Activated CD8-positive, alpha-beta memory T cell treated with anti-CD3 and anti-CD28 coated beads, Interleukin-2, amount 10 ng/mL, durations not matched to agents 7 days and 5 days (primary cell): Measurements from ENCODE around the gene LRRC75A. TPM values are rescaled to one million over a fixed set of nuclear protein-coding genes. Genes with fewer than 3 reads are reported as not detected.

Experiments used
- ATAC-seq: fragments of 150-1000 bp; cut with Tn5 transposase; one replicate; pipeline ENCODE4 v1.10.0; 2021; ENCODE audit warnings: moderate library complexity
- CTCF ChIA-PET: fragments of 350-600 bp; sonication (Branson Sonifier 250); formaldehyde crosslinking; loops from one replicate; lab custom pipeline; 2021; ENCODE audit warnings: antibody characterized with exemption; lab: Charles Lee
- DNase-seq: peaks from one replicate; pipeline ENCODE4 v3.0.0-alpha.2; 2020
- H3K27ac Mint-ChIP-seq: one replicate; pipeline ENCODE4 v1.8.0; 2021; ENCODE audit warnings: mild to moderate bottlenecking, mixed read lengths
- H3K27me3 Mint-ChIP-seq: one replicate; pipeline ENCODE4 v1.8.0; 2021; ENCODE audit warnings: mixed read lengths
- H3K36me3 Mint-ChIP-seq: one replicate; pipeline ENCODE4 v1.8.0; 2021; ENCODE audit warnings: mild to moderate bottlenecking, mixed read lengths
- H3K4me1 Mint-ChIP-seq: one replicate; pipeline ENCODE4 v1.8.0; 2021; ENCODE audit warnings: mixed read lengths
- H3K4me3 Mint-ChIP-seq: one replicate; pipeline ENCODE4 v1.8.0; 2021; ENCODE audit warnings: mild to moderate bottlenecking, moderate library complexity, mixed read lengths
- H3K9me3 Mint-ChIP-seq: one replicate; pipeline ENCODE4 v1.8.0; 2022; ENCODE audit warnings: low read depth, mixed read lengths
- total RNA-seq, 2 experiments: library from RNA; stranded (reverse); gene quantifications; one replicate each; pipeline ENCODE4 v1.2.3, GENCODE V29; 2021

LRRC75A gene
- total RNA-seq, 2 experiments from 2014 or later = 3.0 to 4.6 TPM

DNA sequence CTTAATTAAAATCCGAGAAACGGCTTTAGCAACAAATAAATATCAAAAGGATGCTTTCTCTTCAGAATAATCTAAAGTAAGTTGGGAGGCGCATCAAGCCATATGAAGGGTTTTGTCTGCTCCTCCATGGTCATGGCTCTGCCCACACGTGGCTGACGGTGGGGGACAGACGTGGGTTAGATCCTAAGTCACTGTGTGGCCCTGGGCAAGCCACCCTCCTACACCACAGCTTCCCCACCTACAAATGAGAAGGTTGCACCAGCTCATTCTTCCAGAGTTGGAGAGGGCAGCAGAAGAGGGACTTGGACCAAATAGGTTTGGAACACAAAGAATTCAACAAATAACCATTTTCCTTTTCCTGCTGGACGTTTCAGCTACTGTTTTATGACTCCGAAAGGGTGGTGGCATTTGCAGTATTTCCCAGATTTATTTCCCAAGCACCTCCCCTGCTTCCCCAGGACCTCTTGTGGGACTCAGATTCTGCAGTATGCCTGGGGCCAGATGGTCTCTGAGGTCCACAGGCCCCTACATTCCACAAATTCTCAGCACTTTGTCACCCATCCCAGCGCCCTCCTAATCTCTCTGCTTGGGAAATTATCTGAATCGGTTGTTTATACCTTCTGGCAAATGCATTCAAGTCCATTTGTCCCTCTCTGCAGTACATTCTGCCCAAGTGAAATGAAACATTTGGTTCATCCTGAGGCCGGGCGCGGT, 17.8 kb downstream of the LRRC75A start:
- Mint-ChIP-seq H3K4me3 (no peak overlapping the region), H3K27ac (no peak overlapping the region), H3K9me3 (no peaks in the 10 kb centered on the region), H3K27me3 (no peaks in the 10 kb centered on the region), H3K4me1 (no peaks in the 10 kb centered on the region), H3K36me3 (no peaks in the 10 kb centered on the region)
- ATAC-seq (no peak), DNase-seq (no peak)
- CTCF ChIA-PET = no interaction called here

DNA sequence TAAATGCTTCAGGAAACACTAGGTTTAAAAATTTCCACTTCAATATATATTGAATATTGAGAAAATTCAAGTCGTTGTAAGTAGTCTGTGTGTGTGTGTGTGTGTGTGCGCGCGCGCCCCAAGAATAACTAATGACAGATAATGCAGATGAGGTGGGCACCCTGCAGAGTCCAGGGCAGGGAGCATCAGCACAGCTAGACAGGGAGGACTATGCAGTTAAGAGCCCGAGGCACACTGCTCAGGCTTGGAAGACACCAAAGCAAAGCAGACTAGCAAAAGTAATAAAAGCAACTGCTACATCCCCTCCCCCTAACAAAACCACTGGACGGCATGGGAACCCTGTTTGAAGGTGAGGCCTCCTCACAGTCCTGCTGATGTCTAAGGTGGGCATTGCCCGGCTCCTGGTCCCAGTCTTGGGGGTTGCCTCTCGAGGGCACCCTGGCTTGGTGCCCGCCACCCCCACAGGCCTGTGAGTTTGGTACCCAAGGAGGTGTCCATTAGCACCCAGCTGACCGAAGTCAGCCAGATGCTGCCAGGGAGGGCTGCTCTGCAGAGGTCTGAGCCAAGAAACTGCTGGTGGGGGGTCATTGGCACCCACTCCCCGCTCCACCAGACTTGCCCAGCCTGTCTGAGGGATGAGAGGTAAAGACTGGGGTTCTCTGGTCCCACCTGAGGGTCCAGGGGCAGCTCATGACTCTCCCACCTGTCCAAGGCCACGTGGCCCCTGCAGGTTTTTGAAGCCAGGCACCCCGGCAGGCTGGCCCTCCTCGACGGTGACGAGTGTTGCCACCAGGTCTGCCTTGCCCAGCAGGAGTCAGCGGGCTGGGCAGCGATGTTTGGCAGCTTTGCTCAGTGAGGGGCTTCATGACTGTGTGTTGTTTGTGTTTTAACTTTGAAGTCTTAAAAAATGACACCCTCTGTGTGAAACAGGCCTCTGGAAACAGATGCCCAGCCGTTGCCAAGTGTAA, 18.7 kb downstream of the LRRC75A start:
- H3K27ac Mint-ChIP-seq = no peak overlapping the region
- no peaks in the 10 kb centered on the region for H3K36me3 Mint-ChIP-seq
- H3K4me1 Mint-ChIP-seq = no peaks in the 10 kb centered on the region
- no peak overlapping the region for H3K4me3 Mint-ChIP-seq
- ATAC-seq = no peak
- no peak for DNase-seq
- CTCF ChIA-PET = interaction anchor here (1.0 kb wide), 1 partner anchor 33 kb away, joined by 3 read pairs; no protein-coding TSS in a partner anchor
- no peaks in the 10 kb centered on the region for H3K27me3 Mint-ChIP-seq
- no peaks in the 10 kb centered on the region for H3K9me3 Mint-ChIP-seq

GRCh38 chr17:16472539-16472938, 19.5 kb downstream of the LRRC75A start:
- Mint-ChIP-seq H3K36me3 (no peaks in the 10 kb centered on the region), H3K27me3 (no peaks in the 10 kb centered on the region), H3K4me1 (no peaks in the 10 kb centered on the region), H3K9me3 (no peaks in the 10 kb centered on the region), H3K27ac (no peak overlapping the region), H3K4me3 (no peak overlapping the region)
- DNase-seq (no peak), ATAC-seq (no peak)
- CTCF ChIA-PET = interaction anchor here (1.0 kb wide), 1 partner anchor 34 kb away, joined by 3 read pairs; no protein-coding TSS in a partner anchor

DNA sequence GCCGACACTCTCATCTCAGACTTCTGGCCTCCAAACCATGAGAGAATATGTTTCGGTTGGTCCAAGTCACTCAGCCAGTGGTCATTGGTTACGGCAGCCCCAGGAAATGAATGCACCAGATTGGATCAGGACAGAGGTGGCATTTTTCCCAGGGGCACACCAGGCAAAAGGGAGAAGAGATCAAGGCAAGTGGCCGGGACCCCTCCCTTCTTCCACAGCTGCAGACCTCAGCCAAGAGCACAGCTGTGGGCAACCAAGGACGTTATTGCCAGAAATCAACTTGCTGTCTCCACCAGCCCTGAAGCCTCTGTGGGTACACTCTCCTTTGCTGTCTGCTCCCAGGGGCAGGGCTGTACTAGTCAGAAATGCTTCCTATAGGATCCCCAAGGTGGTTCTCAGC, 20.7 kb downstream of the LRRC75A start:
- Mint-ChIP-seq H3K4me1 (no peaks in the 10 kb centered on the region), H3K27me3 (no peaks in the 10 kb centered on the region), H3K9me3 (no peaks in the 10 kb centered on the region), H3K4me3 (no peak overlapping the region), H3K36me3 (no peaks in the 10 kb centered on the region), H3K27ac (no peak overlapping the region)
- ATAC-seq = no peak
- no peak for DNase-seq
- CTCF ChIA-PET = interaction anchor here (1.3 kb wide), 1 partner anchor 107 kb away, joined by 3 read pairs; no protein-coding TSS in a partner anchor

DNA sequence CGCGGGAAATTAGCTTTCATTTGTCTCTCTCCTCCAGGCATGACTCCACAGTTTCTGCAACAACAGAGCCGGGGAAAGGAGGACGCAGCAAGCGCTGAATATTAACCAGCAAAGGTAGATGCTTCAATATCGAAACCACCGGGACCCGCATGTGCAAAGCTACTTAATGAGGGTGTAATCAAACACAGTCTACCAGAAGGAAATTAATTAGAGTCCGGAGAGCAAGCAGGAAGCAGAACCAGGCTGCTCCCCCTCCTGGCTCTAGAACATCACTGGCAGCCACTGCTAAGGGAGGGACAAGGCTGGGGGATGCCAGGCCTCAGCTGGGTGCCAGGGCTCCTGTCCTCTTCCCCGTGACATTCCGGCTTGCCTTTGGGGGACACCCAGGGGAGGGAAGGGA, 21.7 kb downstream of the LRRC75A start:
- Mint-ChIP-seq H3K27ac (no peak overlapping the region), H3K36me3 (no peaks in the 10 kb centered on the region), H3K4me1 (no peaks in the 10 kb centered on the region), H3K9me3 (no peaks in the 10 kb centered on the region), H3K27me3 (no peaks in the 10 kb centered on the region), H3K4me3 (no peak overlapping the region)
- ATAC-seq (no peak), DNase-seq (no peak)
- CTCF ChIA-PET = interaction anchor here (1.3 kb wide), 1 partner anchor 106 kb away, joined by 3 read pairs; no protein-coding TSS in a partner anchor

DNA sequence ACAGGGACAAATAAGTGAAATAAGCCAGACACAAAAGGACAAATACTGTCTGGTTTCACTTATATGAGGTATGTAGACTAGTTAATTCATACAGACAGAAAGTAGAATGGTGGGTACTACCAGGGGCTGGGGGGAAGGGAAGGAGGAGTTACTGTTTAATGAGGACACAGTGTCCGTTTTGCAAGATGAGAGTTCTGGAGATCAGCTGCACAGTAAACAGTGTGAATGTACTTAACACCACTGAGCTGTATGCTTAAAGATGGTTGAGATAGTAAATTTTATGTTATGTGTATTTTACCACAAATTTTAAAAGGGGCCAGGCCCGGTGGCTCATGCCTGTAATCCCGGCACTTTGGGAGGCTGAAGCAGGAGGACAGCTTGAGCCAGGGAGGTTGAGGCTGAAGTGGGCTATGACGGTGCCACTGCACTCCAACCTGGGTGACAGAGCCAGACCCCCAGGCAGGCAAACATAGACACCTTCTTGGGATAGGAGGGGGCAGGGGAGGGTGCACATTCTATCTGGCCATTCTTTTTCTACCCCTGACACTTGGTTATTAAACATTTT, 23.5 kb downstream of the LRRC75A start:
- CTCF ChIA-PET = interaction anchor here (1.1 kb wide), 1 partner anchor 16 kb away, joined by 6 read pairs; no protein-coding TSS in a partner anchor
- no peak for ATAC-seq
- Mint-ChIP-seq H3K27ac (no peak overlapping the region), H3K4me1 (no peaks in the 10 kb centered on the region), H3K36me3 (no peaks in the 10 kb centered on the region), H3K4me3 (no peak overlapping the region), H3K9me3 (no peaks in the 10 kb centered on the region), H3K27me3 (no peaks in the 10 kb centered on the region)
- no peak for DNase-seq

DNA sequence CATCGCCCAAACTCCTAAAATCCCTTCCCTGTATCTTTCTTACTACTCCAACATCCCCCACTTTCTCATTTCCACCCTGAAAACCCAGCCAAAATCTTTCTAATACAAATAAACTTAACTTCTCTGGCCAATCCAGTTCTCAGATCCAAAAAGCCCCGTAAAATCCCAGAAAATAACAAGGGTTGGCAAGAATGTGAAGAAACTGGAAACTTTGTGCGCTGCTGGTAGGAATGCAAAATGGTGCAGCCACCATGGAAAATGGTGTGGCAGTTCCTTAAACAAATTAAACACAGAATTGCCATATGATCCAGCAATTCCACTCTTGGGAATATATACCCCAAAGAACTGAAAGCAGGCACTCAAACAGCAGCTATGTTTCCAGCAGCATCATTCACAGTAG, 24.1 kb downstream of the LRRC75A start:
- H3K27ac Mint-ChIP-seq = no peak overlapping the region
- H3K4me3 Mint-ChIP-seq = no peak overlapping the region
- DNase-seq = no peak
- no peak for ATAC-seq
- no peaks in the 10 kb centered on the region for H3K9me3 Mint-ChIP-seq
- CTCF ChIA-PET = interaction anchor here (0.6 to 1.1 kb wide), 2 partner anchors 16 to 23 kb away, joined by 4 to 6 read pairs; no protein-coding TSS in a partner anchor
- no peaks in the 10 kb centered on the region for H3K4me1 Mint-ChIP-seq
- H3K27me3 Mint-ChIP-seq = no peaks in the 10 kb centered on the region
- no peaks in the 10 kb centered on the region for H3K36me3 Mint-ChIP-seq

DNA sequence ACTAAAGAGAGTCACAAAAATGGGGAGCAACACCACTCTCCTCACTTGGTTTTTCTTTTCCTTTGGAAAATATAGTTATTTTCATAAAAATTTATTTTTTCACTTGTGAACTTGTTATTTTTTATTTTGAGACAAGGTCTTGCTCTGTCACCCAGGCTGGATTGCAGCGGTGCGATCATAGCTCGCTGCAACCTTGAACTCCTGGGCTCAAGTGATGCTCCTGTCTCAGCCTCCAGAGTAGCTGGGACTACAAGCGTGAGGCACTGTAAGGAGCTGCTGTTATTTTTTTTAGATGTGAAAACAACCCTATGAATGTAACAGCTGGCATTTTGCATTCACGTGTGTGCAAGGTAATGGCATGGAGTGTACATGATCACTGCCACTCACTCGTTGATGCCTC, 24.9 kb downstream of the LRRC75A start:
- H3K9me3 Mint-ChIP-seq = no peaks in the 10 kb centered on the region
- CTCF ChIA-PET = no interaction called here
- no peaks in the 10 kb centered on the region for H3K36me3 Mint-ChIP-seq
- ATAC-seq (no peak), DNase-seq (no peak)
- no peaks in the 10 kb centered on the region for H3K4me1 Mint-ChIP-seq
- H3K27me3 Mint-ChIP-seq = no peaks in the 10 kb centered on the region
- H3K27ac Mint-ChIP-seq = no peak overlapping the region
- H3K4me3 Mint-ChIP-seq = no peak overlapping the region

- Mint-ChIP-seq H3K9me3 (no peaks in the 10 kb centered on the region), H3K4me1 (no peaks in the 10 kb centered on the region), H3K4me3 (no peak overlapping the region), H3K27me3 (no peaks in the 10 kb centered on the region), H3K36me3 (no peaks in the 10 kb centered on the region), H3K27ac (no peak overlapping the region)
- no peak for DNase-seq
- CTCF ChIA-PET = no interaction called here
- no peak for ATAC-seq
Measured at GRCh38 chr17:16466407-16466806, 25.6 kb downstream of the LRRC75A start.

- Mint-ChIP-seq H3K27ac (no peak overlapping the region), H3K4me3 (no peak overlapping the region), H3K4me1 (no peaks in the 10 kb centered on the region), H3K9me3 (no peaks in the 10 kb centered on the region), H3K36me3 (no peaks in the 10 kb centered on the region), H3K27me3 (no peaks in the 10 kb centered on the region)
- DNase-seq (no peak), ATAC-seq (no peak)
- CTCF ChIA-PET = interaction anchor here (1.3 to 1.6 kb wide), 2 partner anchors 13 to 14 kb away, joined by 3 to 4 read pairs; no protein-coding TSS in a partner anchor
Measured at GRCh38 chr17:16465861-16466338, 26.1 kb downstream of the LRRC75A start.

DNA sequence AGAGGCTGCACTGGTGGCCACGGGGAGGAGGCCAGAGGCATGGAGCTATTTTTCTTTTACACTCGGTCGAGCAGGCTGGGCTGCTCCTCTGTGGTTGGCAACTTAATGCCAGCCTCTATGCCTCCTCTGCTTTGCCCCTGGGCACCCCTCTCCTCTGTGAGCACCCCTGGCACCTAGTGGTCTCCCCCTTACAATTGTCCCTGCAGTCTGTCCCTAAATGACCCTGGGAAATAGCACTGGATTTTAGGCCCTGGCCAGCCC, 27.0 kb downstream of the LRRC75A start:
- DNase-seq = no peak
- no peak for ATAC-seq
- no peaks in the 10 kb centered on the region for H3K36me3 Mint-ChIP-seq
- no peaks in the 10 kb centered on the region for H3K4me1 Mint-ChIP-seq
- no peaks in the 10 kb centered on the region for H3K9me3 Mint-ChIP-seq
- H3K27ac Mint-ChIP-seq = no peak overlapping the region
- CTCF ChIA-PET = interaction anchor here (1.3 to 1.6 kb wide), 2 partner anchors 12 to 13 kb away, joined by 3 to 4 read pairs; no protein-coding TSS in a partner anchor
- H3K27me3 Mint-ChIP-seq = no peaks in the 10 kb centered on the region
- H3K4me3 Mint-ChIP-seq = no peak overlapping the region

DNA sequence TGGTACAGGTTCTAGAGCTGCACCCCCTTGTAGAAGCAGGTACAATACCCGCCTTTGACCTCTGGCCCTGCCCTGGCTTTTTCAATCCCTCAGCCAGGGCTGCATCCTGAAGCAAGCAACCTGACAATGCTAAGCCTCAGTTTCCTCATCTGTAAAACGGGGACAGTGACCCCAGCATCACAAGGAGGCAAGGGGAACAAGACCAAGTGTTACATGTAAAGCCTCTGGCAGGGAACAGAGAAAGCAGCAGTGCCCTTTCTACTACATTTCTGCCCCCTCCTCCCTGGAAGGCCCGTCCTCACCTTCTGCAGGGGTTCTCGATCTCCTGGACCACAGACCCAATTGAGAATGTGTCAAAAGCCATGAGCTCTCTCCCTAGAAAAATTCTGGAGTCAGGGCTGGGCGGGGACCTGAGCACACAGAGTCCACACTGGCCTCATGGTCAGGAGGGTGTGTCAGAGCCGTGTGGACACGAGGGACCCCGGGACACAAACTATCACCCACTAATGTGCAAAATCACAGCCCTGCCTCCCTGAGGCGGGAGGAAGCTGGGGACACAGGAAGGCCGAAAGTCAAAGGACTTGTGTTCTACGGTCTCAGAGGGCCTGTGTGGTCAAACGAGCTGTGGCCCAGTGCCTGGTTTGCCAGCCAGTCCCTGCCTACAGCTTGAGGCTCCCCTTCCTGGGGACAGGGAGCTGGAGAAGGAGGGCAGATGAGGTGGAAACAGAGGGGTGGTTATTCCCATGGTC, 27.5 kb downstream of the LRRC75A start:
- no peak for DNase-seq
- H3K4me3 Mint-ChIP-seq = no peak overlapping the region
- CTCF ChIA-PET = interaction anchor here (1.3 to 1.6 kb wide), 2 partner anchors 11 to 13 kb away, joined by 3 to 4 read pairs; no protein-coding TSS in a partner anchor
- H3K4me1 Mint-ChIP-seq = no peaks in the 10 kb centered on the region
- H3K9me3 Mint-ChIP-seq = no peaks in the 10 kb centered on the region
- no peak for ATAC-seq
- H3K27me3 Mint-ChIP-seq = no peaks in the 10 kb centered on the region
- H3K36me3 Mint-ChIP-seq = no peaks in the 10 kb centered on the region
- no peak overlapping the region for H3K27ac Mint-ChIP-seq
